Hematopoietic multipotent progenitor cell treated with erythropoietin and hydrocortisone succinate and interleukin-3 and kit ligand, for 17 days (in vitro differentiated cells): ENCODE results near the gene MS4A13.
"Not testable (repeated sequence)": the region's sequence is repeated elsewhere in the genome, so short reads cannot be mapped to it uniquely, and the experiment has no call there.

ENCODE experiments used
- DNase-seq: peaks from one replicate; pipeline ENCODE4 v3.0.0-alpha.2; 2015; ENCODE audit warnings: low spot score

Gene MS4A13

DNA sequence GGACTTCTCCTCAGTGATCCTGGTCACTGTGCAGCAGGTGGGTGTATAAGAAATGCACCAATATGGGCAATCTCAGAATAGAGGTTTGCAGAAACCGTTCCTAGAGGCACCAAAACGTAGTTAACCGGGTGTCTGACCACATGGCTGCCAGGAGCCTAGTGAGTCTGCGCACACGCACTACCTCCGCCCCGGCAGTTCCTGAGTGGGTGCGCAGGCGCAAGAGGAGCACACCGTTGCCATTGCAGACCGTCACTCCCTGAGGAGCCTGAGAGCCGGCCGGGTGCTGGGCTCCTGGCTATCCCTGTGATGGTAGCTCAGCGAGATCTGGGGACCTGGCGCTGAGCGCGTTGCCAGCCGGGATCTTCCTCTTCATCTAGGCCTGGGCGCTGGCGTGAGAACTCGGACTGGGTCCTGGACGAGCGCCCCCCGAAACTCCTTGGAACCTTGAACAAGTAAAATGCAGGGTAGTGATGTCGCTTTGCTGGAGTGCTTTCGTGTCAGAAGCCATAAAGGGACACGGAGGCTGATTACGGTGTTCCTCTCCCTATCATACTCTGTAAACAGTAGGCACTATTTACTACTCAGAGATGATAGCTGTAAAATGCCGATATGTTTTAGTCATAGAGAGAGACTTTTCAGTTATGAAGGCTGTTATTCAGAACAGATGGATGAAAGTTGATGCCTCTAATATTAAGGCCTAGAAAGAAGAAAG, at the start of gene MS4A13:
Gene MS4A13 (plus strand): TSS at position 249 of the 712 bp plus-strand sequence. CDS start 2,692 bp downstream, outside the sequence.
- no peak for DNase-seq

DNA sequence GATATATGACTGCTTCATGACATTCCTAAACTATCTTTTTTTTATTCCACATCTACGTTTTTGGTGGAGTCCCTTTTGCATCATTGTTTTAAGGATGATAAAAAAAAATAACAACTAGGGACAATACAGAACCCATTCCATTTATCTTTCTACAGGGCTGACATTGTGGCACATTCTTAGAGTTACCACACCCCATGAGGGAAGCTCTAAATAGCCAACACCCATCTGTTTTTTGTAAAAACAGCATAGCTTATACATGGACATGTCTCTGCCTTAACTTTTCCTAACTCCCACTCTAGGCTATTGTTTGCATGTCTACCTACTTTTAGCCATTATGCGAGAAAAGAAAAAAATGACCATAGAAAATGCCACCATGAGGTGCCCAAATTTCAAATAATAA, 46.4 kb upstream of the MS4A13 start:
- no peak for DNase-seq

- no peak for DNase-seq
These were observed 45.5 kb upstream of the MS4A13 start for GRCh38 chr11:60469723-60470122.

GRCh38 chr11:60477035-60477445, 38.2 kb upstream of the MS4A13 start:
- DNase-seq: no peak

GRCh38 chr11:60482361-60482760, 32.8 kb upstream of the MS4A13 start:
- no peak for DNase-seq

DNA sequence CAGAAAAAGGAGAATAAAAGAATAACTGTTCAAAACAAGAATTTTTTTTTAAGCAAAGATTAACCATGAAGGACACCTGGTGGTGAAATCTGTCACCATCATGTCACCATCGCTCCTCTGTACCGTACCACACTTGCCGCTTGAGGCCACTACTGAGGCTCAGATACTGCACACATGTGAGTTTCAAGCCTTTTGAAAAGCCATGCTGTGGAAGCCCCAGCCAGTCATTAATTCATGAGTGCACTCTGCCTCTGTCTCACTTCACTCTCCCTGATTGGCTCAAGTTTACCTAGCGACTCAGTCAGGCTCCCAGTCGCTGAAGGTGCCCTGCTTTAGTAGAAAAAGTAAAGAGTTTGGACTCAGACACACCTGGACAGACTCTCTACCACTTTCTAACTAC, 29.2 kb upstream of the MS4A13 start:
- no peak for DNase-seq

GRCh38 chr11:60492488-60493009, 22.6 kb upstream of the MS4A13 start, which contains the start of gene MS4A12:
TSS of gene MS4A12 (plus strand) at chr11:60492778. CDS start at chr11:60497319, 4,541 bp downstream.
- DNase-seq: no peak

GRCh38 chr11:60493454-60493853, 21.7 kb upstream of the MS4A13 start:
- DNase-seq: no peak

GRCh38 chr11:60498399-60498798, 16.8 kb upstream of the MS4A13 start:
- DNase-seq: no peak

DNA sequence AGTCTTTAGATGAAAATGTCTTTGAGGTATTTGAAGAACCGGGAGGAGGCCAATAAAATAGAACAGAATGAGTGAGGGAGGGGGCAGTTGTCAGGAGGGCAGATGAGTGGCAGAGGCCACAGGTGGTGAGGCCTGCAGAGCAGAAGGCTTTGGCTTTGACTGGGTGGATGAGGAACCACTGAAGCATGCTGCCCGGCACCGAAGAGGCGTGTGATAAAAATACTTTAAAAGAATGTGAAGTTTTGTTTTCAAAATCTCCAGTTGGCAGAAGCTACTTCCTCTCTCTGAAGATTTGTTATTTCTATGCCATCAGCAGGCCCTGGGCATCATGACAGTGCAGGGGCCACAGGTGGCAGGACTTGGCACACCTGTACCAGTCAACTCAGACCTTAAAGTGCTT, 16.3 kb upstream of the MS4A13 start:
- DNase-seq: no peak

DNA sequence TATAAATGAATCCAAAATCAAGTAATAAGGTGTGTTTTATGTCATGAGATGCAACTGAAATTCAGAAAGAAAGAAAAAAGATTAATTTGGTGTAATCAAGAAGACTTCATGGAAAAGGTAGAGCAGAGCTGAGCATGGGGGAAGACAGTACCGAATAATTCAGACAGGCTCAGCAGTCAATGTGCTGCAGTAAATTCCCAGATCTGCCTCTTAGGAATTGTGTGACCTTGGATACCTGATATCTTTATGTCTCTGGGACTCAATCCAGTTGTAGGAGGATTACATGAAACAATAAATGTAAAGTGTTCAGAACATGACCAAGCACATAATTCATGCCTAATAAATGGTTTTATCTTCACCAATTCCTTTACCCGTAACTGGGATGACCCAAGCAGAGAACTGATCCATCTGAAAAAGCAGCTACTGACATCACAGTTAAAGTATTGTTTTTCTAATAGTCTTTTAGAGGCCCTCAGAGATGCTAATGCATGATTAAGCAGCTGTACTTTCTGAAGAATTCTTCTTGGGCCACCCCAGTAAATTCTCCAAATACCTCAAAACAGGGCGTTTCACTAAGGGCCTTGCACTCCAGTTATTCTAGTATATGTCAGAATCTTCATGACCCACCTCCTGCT, 14.8 kb upstream of the MS4A13 start:
- DNase-seq: no peak

- no peak for DNase-seq
These were observed 12.9 kb upstream of the MS4A13 start for GRCh38 chr11:60502221-60502775.

DNA sequence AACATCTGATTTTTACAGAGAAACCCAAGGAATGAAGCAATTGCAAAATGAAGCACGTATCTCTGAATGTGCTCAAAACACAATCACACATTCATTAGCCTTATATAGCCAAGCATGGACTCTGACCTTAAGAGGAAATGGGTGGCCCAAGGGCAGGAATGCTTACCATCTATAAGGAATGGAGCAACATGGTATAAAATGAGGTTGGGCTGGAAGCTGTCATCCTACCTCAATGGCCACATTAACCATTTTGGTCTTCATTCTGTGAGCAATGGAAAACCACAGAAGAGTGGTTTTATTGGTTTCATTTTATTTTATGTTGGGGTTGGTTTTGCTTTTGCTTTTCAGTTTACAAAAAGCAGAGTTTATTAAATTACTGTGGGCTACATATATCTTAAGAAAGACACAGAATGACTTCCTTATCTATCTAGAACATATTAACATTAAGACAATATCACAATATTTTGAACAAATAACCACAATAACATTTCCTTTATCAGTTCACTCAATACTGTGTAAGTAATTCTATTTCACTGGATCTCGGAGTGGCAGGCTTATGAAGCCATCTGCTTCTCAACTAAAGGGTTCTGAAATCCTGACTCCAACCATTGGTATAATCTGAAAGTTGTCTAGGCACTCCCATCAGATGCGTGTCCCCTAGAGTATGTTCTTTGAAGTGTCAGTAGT, 10.8 kb upstream of the MS4A13 start:
- DNase-seq: no peak

GRCh38 chr11:60509609-60510008, 5.6 kb upstream of the MS4A13 start:
- not testable (repeated sequence) for DNase-seq

DNA sequence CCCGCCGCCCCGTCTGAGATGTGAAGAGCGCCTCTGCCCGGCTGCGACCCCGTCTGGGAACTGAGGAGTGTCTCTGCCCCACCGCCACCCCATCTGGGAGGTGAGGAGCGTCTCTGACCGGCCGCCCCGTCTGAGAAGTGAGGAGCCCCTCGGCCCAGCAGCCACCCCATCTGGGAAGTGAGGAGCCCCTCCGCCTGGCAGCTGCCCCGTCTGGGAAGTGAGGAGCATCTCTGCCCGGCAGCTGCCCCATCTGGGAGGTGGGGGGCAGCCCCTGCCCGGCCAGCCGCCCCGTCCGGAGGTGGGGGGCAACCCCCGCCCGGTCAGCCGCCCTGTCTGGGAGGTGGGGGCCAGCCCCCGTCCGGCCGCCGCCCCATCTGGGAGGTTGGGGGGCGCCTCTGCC, 5.0 kb upstream of the MS4A13 start:
- not testable (repeated sequence) for DNase-seq

DNA sequence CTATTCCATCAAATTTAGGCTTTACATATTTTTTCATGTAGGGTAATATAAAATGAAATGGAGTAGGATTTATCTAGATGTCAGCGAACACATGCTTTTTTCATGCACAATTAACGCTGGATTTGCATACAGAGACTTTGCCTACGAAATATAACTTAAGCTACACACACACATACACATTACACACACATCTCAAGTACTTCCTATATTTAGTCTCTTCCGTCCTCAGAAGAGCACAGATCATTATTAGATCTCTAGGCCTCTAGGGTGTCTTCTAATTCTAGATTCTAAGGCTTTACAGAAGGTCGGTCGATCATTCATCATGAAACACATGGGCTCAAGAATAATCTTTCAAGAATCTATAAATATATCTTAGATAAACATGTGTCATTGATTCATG, 3.8 kb upstream of the MS4A13 start:
- DNase-seq: no peak

DNA sequence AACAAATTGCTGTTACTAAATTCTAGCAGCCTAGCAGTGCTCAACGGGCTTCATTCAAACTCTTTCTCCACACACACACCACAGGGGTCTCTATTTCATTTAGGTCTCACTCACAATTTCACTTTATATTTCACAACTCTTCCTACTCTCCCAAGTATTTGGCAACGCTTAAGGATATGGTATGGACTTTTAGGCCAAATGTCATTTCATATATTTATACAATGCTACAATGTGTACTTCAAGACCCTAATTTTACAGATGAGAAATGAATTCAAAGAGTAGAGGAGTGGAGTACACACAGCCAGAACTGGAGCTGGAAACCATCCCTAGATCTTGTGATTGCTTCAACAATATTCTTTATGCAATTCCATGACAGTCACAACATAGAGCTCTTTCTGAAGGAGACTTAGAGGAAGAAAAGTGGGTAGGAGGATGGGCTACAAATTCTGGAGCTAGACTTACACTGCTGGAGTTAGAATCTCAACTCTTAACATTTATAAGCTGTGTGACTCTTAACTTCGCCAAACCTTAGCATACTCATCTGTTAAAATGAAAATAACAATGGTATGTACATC, 2.5 kb upstream of the MS4A13 start:
- no peak for DNase-seq

GRCh38 chr11:60513496-60514460, 1.4 kb upstream of the MS4A13 start:
- DNase-seq: no peak

DNA sequence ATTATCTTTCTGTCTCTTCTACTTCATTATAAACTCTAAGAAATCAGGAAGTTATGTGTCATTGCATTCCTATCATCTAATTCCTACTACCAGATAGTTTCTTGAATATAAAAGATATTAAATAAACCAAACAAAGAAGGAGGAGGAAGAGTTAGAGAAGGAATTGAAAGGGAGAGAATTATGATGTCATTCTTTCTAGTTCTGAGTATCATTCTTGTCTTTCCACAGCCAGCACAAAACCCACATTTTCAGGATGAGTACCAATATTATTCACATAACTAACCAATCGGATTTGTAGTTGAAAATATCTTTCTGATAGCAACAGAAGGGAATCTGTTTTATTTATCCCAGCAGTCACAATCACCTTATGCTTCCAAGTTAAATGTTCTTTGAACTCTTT, 13.3 kb downstream of the MS4A13 start:
- no peak for DNase-seq

- DNase-seq: no peak
These were observed 13.7 kb downstream of the MS4A13 start for GRCh38 chr11:60528934-60529333.
